WERI-Rb-1 (cell line): ENCODE measurements around the gene ACSF3.

Experiments
- DNase-seq: peaks from one replicate; pipeline ENCODE4 v3.0.0-alpha.2; 2020
- H3K27ac ChIP-seq: fragments of 250-450 bp; sonication (Bioruptor Pico); 2 replicates; pipeline ENCODE4 v1.5.1; 2020; ENCODE audit warnings: mild to moderate bottlenecking, moderate library complexity
- H3K27me3 ChIP-seq: fragments of 250-450 bp; sonication (Bioruptor Pico); 2 replicates; pipeline ENCODE4 v1.5.1; 2021; ENCODE audit warnings: mild to moderate bottlenecking, low read depth, moderate library complexity; ENCODE audit not compliant: insufficient read depth, severe bottlenecking
- H3K36me3 ChIP-seq: fragments of 250-450 bp; sonication (Bioruptor Pico); 2 replicates; pipeline ENCODE4 v1.5.1; 2020; ENCODE audit warnings: mild to moderate bottlenecking, moderate library complexity
- H3K4me3 ChIP-seq: 2 replicates; pipeline ENCODE4 v1.5.1; 2011; ENCODE audit warnings: low read depth, mild to moderate bottlenecking, control low read depth, low read length
- H3K9me3 ChIP-seq: fragments of 250-450 bp; sonication (Bioruptor Pico); 2 replicates; pipeline ENCODE4 v1.5.1; 2021; ENCODE audit warnings: mild to moderate bottlenecking, moderate library complexity; ENCODE audit not compliant: severe bottlenecking
- TF ChIP-seq, protein P1 (sequence below): IDR thresholded peaks from 2 replicates; pipeline ENCODE4 v1.5.1; 2011; ENCODE audit warnings: low read depth, mild to moderate bottlenecking, control low read depth, inconsistent platforms, low read length

Gene ACSF3

DNA sequence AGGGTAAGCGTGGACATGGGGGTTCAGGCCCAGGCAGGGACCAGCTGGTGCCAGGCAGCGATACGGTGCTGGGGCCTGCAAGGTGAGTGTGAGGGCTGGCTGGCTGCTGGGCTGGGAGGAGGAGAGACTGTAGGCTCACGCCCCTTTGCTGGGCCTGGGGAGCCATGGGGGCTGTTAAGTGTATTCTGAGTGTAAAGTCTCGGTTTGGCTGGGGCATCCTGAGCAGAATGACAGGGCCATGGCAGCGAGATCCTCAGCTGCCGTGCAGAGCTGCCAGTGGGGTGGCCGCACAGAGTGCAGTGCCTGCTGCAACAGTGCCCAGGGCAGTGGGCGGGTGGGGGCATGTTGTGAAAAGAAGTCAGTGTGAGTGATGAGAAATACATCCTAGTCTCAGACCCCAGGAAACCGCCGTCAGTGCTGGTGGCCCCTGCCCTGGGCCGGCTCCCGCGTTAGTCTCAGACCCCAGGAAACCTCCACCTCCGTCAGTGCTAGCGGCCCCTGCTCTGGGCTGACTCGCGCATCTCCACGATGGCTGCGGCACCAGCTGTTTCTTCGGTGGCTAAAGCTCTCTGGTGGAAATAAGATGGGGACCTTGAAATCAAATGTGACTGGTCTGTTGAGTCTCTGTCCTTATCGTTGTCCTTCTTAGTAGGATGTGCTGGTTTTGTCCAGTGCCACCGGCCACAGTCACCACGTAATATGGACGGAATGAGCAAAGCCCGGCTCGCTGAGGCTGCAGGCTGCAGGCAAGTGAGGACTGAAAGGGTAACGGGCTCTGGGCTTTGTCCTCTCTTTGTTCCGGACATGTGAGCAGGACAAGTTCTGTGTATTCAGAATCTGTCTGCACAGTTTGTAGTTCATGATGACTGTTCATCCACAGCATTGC lies 22.9 kb downstream of the ACSF3 start:
- no peaks in the 10 kb centered on the region for H3K27me3 ChIP-seq
- no peak overlapping the region for H3K27ac ChIP-seq
- TF ChIP-seq, protein P1, sequence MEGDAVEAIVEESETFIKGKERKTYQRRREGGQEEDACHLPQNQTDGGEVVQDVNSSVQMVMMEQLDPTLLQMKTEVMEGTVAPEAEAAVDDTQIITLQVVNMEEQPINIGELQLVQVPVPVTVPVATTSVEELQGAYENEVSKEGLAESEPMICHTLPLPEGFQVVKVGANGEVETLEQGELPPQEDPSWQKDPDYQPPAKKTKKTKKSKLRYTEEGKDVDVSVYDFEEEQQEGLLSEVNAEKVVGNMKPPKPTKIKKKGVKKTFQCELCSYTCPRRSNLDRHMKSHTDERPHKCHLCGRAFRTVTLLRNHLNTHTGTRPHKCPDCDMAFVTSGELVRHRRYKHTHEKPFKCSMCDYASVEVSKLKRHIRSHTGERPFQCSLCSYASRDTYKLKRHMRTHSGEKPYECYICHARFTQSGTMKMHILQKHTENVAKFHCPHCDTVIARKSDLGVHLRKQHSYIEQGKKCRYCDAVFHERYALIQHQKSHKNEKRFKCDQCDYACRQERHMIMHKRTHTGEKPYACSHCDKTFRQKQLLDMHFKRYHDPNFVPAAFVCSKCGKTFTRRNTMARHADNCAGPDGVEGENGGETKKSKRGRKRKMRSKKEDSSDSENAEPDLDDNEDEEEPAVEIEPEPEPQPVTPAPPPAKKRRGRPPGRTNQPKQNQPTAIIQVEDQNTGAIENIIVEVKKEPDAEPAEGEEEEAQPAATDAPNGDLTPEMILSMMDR: no peak
- H3K9me3 ChIP-seq: no peaks in the 10 kb centered on the region
- H3K36me3 ChIP-seq: no peaks in the 10 kb centered on the region
- no peak for DNase-seq
- no peak overlapping the region for H3K4me3 ChIP-seq

DNA sequence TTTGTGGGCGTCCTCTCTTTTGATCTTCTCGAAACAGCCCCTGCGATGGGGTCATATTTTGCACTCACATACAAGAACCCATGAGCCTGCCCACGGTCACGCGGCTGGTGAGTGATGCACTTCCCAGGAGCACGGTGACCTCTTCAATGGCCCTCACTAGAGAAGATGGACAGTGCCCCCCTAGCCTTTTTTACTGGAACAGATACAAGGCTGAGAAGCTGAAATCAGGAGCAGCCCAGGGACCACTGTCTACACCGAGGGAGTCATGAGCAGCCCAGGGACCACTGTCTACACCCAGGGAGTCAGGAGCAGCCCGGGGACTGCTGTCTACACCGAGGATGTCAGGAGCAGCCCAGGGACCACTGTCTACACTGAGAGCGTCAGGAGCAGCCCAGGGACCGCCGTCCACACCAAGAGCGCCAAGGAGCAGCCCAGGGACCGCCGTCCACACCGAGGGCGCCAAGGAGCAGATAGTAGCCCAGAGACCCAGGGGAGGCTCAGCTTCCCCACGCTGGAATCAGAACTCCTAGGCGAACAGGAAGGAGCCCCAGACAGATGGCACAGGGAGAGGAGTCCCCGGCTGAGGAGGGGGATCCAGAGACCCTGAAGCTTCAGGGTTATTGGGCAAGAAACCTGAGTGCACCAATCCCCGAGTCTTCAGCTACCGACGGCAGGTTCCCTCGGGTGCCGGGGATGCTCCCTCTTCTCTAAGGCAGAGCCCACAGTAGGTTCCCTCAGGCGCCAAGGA lies 23.7 kb downstream of the ACSF3 start:
- DNase-seq: no peak
- no peaks in the 10 kb centered on the region for H3K9me3 ChIP-seq
- TF ChIP-seq, protein P1: no peak
- H3K36me3 ChIP-seq: no peaks in the 10 kb centered on the region
- no peak overlapping the region for H3K27ac ChIP-seq
- H3K4me3 ChIP-seq: no peak overlapping the region
- H3K27me3 ChIP-seq: no peaks in the 10 kb centered on the region

DNA sequence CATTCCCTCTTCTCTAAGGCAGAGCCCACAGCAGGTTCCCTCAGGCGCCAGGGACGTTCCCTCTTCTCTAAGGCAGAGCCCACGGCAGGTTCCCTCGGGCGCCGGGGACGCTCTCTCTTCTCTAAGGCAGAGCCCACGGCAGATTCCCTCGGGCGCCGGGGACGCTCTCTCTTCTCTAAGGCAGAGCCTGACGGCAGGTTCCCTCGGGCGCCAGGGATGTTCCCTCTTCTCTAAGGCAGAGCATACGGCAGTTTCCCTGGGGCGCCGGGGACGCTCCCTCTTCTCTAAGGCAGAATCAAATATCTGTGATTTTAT lies 24.3 kb downstream of the ACSF3 start:
- TF ChIP-seq, protein P1: no peak
- Histone ChIP-seq H3K4me3 (no peak overlapping the region), H3K27ac (no peak overlapping the region), H3K27me3 (no peaks in the 10 kb centered on the region), H3K36me3 (no peaks in the 10 kb centered on the region), H3K9me3 (no peaks in the 10 kb centered on the region)
- DNase-seq: no peak

DNA sequence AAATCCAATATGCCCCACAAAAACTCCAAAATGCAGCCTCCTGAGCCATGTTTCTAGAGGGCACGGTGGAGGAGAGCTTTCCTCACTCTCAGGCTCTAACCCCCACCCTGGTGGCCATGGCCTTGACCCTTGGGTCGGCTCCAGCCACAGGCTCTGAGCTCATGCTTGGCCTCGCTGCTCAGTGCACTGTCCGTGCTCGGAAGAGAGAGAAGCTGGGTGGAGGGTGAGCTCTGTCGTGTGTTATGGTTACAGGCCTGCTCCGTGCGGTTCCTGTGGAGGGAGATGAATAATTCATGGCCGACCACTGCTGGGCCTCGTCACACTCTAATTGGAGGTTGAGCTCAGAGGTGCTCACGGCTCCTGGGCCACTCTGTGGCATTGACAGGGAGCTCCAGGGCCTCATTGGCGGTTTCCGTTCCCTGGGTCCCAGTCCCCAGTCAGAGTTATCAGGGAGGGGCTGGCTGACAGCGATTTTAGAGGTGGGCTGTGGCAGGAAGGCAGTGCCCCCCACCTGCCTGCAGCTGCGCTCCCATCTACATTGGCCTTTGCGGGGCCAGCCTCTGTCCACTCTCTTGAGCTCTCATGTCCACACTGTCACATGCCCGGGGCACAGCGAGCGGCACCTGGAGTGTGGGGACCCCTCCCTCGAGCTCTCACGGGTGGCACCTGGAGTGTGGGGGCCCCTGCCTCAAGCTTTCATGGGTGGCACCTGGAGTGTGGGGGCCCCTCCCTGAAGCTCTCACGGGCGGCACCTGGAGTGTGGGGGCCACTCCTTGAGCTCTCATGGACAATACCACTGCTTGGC lies 24.9 kb downstream of the ACSF3 start:
- TF ChIP-seq, protein P1: no peak
- H3K9me3 ChIP-seq: no peaks in the 10 kb centered on the region
- DNase-seq: no peak
- H3K4me3 ChIP-seq: no peak overlapping the region
- H3K27ac ChIP-seq: no peak overlapping the region
- H3K36me3 ChIP-seq: no peaks in the 10 kb centered on the region
- no peaks in the 10 kb centered on the region for H3K27me3 ChIP-seq

DNA sequence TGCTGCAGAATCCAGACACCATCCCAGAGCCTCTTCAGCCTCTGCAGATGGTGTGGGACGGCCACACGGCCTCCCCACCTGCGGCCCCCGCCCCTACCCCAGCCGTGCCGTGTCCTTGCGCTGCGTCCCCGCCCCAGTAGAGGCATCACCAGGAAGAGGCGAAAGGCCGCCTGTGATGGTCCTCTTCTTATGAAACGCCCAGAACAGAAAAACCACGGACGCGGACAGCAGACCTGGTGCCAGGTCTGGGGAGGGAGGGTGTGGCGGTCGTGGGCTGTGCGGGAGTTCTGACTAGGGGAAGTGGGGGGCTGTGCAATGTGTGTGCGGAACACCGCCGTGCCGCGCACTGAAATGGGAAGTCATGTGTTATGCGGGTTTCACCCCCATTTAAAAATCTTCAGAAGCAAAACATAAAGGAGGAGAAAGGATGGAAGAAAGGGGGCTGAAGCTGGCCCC lies 25.5 kb downstream of the ACSF3 start:
- no peak for DNase-seq
- Histone ChIP-seq H3K27ac (no peak overlapping the region), H3K9me3 (no peaks in the 10 kb centered on the region), H3K27me3 (no peaks in the 10 kb centered on the region), H3K36me3 (no peaks in the 10 kb centered on the region), H3K4me3 (no peak overlapping the region)
- TF ChIP-seq, protein P1: no peak
